ENCODE data around the gene PLD5.
"Not testable (repeated sequence)": the region's sequence is repeated elsewhere in the genome, so short reads cannot be mapped to it uniquely, and the experiment has no call there.

Gene PLD5

GRCh38 chr1:242506724-242507123 is 17.8 kb downstream of the PLD5 start:
- DNase-seq (ENCODE audit: insufficient read length, low spot score) (no peak), FAIRE-seq (no peak)

GRCh38 chr1:242489545-242489944 is 35.0 kb downstream of the PLD5 start:
- FAIRE-seq (no peak), DNase-seq (ENCODE audit: insufficient read length, low spot score) (no peak)

GRCh38 chr1:242477944-242478343 is 46.6 kb downstream of the PLD5 start:
- no peak for FAIRE-seq
- no peak for DNase-seq (ENCODE audit: insufficient read length, low spot score)

DNA sequence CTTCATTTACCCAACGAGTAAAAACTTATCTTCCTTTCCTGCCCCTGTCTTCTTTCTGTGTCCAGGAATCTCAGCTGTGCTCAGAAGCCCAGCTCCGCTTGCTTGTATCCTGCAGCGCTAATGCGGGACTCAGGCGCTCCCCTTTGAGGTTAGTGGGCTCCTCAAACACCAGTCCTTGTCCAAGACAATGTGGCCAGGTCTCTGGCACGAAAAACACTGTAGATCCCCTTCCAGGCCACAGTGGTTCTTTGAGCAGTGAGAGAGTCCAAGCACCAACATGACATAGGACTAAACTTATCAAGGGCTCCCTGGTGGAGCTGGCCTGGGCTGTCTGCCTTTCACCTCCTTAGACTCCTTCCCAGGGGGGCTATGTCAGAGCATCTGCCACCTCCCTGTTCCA is 53.7 kb downstream of the PLD5 start:
- FAIRE-seq: no peak

DNA sequence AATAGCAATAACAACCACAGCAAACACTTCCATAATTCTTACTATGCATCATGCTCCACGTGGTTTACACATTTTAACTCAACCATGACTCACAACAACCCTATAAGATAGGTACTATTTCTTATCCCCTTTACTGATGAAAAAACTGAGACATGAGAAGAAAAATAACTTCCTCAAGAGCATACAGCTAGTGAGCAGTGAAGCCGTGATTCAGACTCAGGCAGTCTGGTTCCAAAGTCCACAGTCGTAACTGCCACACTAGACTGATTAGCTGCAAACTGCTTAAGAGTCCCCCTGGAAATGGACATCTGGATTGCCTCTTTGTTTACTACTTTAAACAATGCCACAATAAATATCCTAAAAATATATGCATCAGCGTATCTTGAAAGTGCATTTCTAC is 55.7 kb downstream of the PLD5 start:
- FAIRE-seq (no peak), DNase-seq (ENCODE audit: insufficient read length, low spot score) (no peak)

More for the DNA sequence above, 53.7 kb downstream of the PLD5 start:
- DNase-seq (ENCODE audit: insufficient read length, low spot score): no peak

- DNase-seq (ENCODE audit: insufficient read length, low spot score) (peak; percentile 10), FAIRE-seq (peak; percentile 68)
Observed at GRCh38 chr1:242467556-242468145, 56.8 kb downstream of the PLD5 start.

GRCh38 chr1:242462867-242463266 is 61.6 kb downstream of the PLD5 start:
- no peak for FAIRE-seq
- DNase-seq (ENCODE audit: insufficient read length, low spot score): no peak

GRCh38 chr1:242459740-242460139 is 64.8 kb downstream of the PLD5 start:
- not testable (repeated sequence) for FAIRE-seq

GRCh38 chr1:242456726-242457269 is 67.7 kb downstream of the PLD5 start:
- FAIRE-seq: no peak
- DNase-seq (ENCODE audit: insufficient read length, low spot score): no peak

More at GRCh38 chr1:242459740-242460139, 64.8 kb downstream of the PLD5 start:
- not testable (repeated sequence) for DNase-seq (ENCODE audit: insufficient read length, low spot score)

DNA sequence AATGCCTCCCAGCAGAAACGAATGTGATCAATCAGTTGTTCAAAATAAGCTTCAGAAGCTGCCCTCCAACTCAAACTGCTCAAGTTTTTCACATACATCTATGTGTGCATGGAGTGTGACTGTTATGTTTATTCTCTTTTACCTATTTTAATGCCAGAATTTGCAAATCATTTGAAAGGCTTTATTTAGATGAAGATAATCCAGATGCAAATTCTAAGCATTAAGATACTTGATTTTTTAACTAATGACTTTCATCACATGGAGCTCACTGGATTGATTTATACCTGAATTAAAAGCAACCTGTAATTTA is 69.5 kb downstream of the PLD5 start:
- DNase-seq (ENCODE audit: insufficient read length, low spot score) (no peak), FAIRE-seq (no peak)

DNA sequence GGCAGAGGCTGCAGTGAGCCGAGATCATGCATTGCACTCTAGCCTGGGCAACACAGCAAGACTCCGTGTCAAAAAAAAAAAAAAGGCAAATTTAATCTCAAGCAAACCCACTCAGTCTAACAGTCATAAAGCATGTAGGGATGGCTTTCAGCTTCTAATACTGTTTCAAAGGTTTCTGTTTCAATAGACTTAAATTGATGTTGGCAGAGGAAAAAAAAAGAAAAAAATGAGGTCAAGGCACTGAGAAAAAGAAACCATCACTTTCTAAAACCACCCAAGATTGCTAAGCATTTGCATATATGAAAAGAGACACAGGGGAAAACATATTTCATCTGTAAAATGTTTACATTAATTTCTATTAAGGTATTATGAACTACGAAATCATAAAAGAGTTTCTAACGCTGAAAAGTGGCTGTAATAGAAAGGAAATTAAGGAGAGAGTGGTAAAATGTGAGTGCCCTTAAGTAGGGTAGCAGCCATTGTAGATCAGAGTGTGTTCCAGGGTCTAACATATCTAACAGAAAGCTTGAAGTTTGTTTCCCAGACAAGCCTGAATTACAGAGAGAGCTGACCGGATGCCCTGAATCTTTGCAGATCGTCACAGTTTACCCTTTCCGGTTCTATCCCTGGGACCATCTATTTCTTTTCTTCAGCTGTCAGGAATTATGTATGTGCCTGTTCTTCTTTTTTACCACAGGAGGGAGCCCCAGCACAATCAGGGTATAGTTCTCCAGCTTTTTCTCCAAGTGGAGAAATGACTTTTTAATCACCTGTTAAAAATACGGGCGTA is 70.0 kb downstream of the PLD5 start:
- peak; percentile 47 for FAIRE-seq
- DNase-seq (ENCODE audit: insufficient read length, low spot score): peak; percentile 15

DNA sequence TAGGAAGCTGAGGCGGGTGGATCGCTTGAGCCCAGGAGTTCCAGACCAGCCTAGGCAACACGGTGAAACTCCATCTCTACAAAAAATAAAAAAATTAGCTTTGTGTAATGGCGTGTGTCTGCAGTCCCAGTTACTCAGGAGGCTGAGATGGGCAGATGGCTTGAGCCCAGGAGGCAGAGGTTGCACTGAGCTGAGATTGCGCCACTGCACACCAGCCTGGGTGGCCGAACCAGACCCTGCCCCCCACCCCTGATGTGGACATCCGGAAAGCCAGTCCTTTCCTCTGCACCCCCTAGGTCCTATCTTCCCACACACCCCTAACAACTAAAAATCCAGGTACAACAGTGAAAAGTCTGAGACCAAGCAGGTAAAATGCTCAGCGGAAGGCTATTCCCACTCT is 71.9 kb downstream of the PLD5 start:
- FAIRE-seq (no peak), DNase-seq (ENCODE audit: insufficient read length, low spot score) (no peak)

- no peak for DNase-seq (ENCODE audit: insufficient read length, low spot score)
- FAIRE-seq: no peak
Observed at GRCh38 chr1:242449661-242450060, 74.8 kb downstream of the PLD5 start.

DNA sequence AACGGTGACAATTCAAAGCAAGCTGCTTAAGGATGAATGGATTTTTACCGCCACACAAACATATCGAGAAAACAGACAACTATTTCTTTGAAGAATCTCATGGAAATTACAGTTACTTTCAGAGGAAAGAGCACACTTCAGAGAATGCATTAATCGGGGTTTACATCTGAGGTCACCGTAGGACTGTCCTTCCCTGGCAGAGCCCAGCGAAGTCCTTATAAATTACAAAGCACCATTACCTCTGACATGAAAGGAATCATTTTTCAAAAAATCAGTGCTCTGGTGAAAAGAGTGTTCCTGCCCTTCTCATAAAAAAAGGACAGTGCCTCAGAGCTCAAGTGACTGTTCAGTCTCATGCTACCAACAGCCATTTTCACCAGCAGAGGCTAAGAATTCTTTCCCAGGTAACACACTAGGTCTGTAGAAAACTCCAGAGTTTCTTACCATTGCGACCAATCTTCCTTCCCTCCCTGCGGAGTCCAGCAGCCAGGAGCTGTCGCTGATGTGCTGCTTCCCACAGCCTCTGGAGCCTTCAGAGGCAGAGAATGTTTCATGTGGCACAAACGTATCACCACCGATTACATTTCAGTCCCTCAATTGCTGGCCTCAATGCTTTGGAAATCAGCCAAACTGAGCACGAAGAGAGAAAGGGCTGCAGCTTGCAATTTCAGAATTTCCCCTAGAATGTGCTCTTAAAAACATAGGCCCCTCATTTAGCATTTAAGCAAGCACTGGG is 75.4 kb downstream of the PLD5 start:
- FAIRE-seq: no peak
- no peak for DNase-seq (ENCODE audit: insufficient read length, low spot score)

- no peak for DNase-seq (ENCODE audit: insufficient read length, low spot score)
Observed at GRCh38 chr1:242447689-242448088, 76.8 kb downstream of the PLD5 start.

DNA sequence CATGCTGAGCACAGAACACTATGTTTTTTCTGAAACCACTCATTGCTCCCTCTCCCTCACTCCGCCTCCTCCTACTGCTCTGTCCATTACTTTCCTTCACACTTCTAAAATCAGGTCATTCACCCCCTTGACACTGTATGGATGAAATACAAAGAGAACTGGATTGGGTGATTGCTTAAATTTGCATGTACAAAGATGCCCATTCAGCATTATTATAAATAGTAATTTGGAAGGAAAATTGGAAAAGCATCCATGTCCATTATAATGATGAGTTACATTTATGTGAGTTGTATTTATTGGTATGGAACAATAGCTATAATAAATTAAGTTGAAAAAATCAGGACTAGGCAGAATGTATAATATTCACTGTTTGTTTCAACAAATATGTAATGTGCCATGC is 83.7 kb downstream of the PLD5 start:
- FAIRE-seq (no peak), DNase-seq (ENCODE audit: insufficient read length, low spot score) (no peak)

More at GRCh38 chr1:242447689-242448088, 76.8 kb downstream of the PLD5 start:
- FAIRE-seq: no peak

DNA sequence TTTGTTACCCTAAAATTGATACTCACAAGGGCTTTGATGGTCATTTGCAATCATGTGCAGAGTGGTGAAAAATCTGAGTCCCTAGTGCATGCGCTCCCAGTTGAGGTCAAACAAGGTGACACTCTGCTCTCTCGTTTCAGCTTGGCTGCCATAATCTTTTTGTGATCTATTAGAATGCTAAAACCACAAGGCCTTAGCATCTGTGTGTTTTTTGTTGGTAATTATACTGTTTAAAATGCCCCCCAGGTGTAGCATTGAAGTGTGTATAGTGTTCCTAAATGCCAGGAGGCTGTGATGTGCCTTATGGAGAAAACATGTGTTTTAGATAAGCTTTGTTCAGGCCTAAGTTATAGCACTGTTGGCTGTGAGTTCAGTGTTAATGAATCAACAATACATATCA is 89.3 kb downstream of the PLD5 start:
- FAIRE-seq: no peak
- no peak for DNase-seq (ENCODE audit: insufficient read length, low spot score)

DNA sequence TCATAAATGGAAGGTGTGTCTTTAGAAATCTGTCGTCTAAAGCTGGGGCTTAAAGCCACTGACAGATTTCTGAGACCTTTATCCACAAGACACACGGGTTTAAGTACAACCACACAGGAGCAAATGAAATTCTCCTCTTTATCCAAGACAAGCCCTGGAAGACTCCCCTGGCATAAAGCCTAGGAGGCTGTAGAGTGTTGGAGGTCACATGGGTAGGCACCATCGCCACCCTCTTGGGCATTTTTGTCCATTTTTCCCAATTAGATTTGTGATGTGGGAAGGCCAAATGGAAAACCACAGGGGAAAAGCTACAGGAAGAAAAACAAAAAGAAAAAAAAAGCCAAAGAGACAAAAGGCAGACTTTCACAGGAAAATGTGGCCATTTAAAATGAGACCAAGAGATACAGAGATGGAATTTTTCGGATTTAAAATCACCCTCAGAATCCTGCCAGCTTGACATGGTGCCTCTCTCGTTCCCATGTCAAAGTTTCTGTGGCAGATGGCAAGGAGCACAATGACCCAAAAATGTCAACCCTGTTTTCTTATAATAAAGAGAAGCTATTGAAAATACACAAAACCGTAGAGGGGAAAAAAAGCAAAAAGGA is 91.9 kb downstream of the PLD5 start:
- FAIRE-seq: no peak

GRCh38 chr1:242431786-242432185 is 92.7 kb downstream of the PLD5 start:
- DNase-seq (ENCODE audit: insufficient read length, low spot score) (no peak), FAIRE-seq (no peak)

More for the DNA sequence above, 91.9 kb downstream of the PLD5 start:
- no peak for DNase-seq (ENCODE audit: insufficient read length, low spot score)

DNA sequence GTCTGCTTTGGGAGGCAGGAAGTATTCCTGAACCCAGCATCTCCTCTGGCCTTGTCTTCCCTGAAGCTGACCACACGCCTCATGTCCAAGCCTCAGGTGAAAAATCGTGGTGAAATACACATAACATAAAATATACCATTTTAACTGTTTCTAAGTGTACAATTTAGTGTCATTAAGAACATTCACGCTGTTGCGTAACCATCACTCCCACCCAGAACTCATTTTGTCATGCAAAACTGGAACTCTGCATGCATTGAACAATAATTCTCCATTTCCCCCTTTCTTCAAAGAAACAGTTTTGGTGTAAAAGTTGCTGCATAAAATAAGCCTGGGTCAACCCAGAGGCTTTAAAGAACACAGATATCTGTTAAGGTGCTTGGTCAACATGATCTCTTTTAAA is 93.5 kb downstream of the PLD5 start:
- no peak for FAIRE-seq
- no peak for DNase-seq (ENCODE audit: insufficient read length, low spot score)

Measured in GM19239 (cell line).